Testis (tissue), 2 donors: ENCODE data around the gene ERP27.

Source experiments
- POLR2A ChIP-seq: fragments of 450-650 bp; IDR thresholded peaks from one replicate; pipeline ENCODE4 v1.6.1; 2017; ENCODE audit warnings: antibody characterized with exemption, mild to moderate bottlenecking, moderate library complexity
- TF ChIP-seq, protein P1 (sequence below), 3 experiments: fragments of 450-650 bp in 2 of 3; fragments of 200-600 bp in 1 of 3; sonication (generic) in 1 of 3; IDR thresholded peaks; one replicate each; pipeline ENCODE4 v1.5.1; 2016 to 2019; ENCODE audit warnings: antibody characterized with exemption in 3 of 3, mild to moderate bottlenecking in 2 of 3, moderate library complexity in 1 of 3

DNA sequence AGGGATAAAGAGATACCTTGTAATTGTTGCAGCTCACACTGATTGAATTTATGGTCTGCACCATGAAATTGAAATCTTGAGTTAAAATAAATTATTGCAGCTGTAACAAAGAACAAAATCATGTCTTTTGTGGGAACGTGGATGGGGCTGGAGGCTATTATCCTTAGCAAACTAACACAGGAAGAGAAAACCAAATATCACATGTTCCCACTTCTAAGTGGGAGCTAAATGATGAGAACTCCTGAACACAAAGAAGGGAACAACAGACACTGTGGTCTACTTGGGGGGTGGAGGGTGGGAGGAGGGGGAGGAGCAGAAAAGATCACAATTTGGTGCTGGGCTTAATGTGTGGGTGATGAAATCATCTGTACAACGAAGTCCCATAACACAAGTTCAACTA is 22.6 kb downstream of the ERP27 start:
- TF ChIP-seq, protein P1, sequence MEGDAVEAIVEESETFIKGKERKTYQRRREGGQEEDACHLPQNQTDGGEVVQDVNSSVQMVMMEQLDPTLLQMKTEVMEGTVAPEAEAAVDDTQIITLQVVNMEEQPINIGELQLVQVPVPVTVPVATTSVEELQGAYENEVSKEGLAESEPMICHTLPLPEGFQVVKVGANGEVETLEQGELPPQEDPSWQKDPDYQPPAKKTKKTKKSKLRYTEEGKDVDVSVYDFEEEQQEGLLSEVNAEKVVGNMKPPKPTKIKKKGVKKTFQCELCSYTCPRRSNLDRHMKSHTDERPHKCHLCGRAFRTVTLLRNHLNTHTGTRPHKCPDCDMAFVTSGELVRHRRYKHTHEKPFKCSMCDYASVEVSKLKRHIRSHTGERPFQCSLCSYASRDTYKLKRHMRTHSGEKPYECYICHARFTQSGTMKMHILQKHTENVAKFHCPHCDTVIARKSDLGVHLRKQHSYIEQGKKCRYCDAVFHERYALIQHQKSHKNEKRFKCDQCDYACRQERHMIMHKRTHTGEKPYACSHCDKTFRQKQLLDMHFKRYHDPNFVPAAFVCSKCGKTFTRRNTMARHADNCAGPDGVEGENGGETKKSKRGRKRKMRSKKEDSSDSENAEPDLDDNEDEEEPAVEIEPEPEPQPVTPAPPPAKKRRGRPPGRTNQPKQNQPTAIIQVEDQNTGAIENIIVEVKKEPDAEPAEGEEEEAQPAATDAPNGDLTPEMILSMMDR (IDR thresholded peaks at IDR 0.05): no peak
- no peak for TF ChIP-seq POLR2A
